Forelimb muscle (tissue), 1 donor: ENCODE data around the gene SZT2. TPM values are rescaled to one million over a fixed set of nuclear protein-coding genes. Genes with fewer than 3 reads are reported as not detected.

Experiments
- DNase-seq: peaks from one replicate; pipeline ENCODE4 v3.0.0-alpha.2; 2013; ENCODE audit warnings: low read depth
- polyA plus RNA-seq: library from polyadenylated mRNA; unstranded; fragments of 120-200 nt; gene quantifications from one replicate; pipeline ENCODE4 v1.2.1, GENCODE V29; 2013; ENCODE audit not compliant: insufficient read length

SZT2 gene
- polyA plus RNA-seq, 1 donor: 14.5 TPM

DNA sequence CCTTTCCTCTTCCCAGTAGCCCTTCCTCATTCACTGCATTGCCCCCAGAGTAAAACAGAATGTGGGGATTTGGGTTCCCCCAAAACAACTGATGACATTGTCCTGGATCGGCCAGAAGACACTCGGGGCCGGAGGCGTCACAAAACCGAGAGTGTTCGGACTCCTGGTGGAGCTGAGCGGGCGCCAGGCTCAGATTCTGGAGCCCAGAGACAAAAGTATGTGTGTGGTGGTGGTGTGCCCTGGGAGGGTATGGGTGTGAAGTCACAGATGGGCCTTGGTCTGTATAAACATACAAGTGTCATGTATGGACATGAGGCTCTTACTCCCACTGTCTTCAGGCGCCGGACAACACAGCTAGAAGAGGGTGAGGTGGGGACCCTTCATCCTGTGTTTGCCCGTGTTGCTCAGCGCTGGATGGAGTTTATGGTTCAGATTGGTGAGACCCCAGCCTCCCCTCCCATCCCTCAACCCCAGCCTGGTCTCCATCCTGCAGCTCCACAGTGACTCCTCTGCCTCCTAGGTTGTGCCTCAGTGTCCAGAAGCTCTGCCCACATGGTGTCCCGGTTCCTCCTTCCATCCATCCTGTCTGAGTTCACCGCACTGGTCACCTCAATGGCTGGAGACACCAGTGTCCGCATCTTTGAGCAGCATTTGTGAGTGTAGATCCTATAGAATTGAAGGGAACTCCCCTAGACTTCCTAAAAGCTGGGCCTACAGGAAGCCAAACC lies 51.6 kb downstream of the SZT2 start:
- DNase-seq: no peak

GRCh38 chr1:43441894-43442637 lies 52.4 kb downstream of the SZT2 start:
- DNase-seq: no peak

DNA sequence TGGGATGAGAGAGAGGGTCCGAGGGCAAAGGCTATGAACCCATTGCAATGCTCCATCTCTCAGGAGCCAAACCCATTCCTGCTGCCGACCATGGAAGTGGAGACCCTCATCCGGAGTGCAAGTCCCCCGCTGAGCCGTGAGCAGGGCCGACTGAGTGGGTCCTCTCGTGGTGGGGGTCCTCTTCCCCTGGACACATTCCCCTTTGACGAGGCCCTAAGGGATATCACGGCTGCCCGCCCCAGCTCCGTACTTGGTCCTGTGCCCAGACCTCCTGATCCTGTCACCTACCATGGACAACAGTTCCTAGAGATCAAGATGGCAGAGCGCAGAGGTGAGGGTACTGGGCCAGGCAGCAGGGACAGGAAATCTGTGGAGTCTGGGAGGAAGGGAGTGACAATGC lies 53.1 kb downstream of the SZT2 start:
- no peak for DNase-seq

- no peak for DNase-seq
Measured at GRCh38 chr1:43443197-43443946, 53.7 kb downstream of the SZT2 start.

GRCh38 chr1:43444151-43444828 lies 54.6 kb downstream of the SZT2 start:
- no peak for DNase-seq

DNA sequence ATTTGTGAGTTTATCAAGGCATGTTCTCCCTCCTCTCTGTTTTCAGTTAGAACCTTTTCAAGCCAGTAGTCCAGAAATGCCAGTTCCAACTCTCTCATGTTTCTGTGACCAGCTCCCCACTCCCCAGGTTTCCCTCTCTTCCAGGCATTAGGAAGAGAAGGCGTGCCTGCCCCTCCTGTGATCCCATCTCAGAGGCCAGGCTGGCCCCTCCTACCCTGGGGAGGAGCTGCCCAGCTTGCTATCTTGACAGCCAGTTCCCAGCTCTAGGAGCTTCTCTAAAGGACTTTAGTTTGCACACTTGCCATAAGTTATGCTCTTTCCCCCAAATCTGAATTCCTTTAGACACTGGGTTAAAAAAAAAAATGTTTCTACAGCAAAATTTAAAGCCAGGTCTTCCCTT lies 55.1 kb downstream of the SZT2 start:
- no peak for DNase-seq

- no peak for DNase-seq
Measured at GRCh38 chr1:43445606-43446387, 56.1 kb downstream of the SZT2 start.

- DNase-seq: no peak
Measured at GRCh38 chr1:43446388-43446740, 56.7 kb downstream of the SZT2 start.

GRCh38 chr1:43446881-43447835 lies 57.5 kb downstream of the SZT2 start:
- DNase-seq: no peak

DNA sequence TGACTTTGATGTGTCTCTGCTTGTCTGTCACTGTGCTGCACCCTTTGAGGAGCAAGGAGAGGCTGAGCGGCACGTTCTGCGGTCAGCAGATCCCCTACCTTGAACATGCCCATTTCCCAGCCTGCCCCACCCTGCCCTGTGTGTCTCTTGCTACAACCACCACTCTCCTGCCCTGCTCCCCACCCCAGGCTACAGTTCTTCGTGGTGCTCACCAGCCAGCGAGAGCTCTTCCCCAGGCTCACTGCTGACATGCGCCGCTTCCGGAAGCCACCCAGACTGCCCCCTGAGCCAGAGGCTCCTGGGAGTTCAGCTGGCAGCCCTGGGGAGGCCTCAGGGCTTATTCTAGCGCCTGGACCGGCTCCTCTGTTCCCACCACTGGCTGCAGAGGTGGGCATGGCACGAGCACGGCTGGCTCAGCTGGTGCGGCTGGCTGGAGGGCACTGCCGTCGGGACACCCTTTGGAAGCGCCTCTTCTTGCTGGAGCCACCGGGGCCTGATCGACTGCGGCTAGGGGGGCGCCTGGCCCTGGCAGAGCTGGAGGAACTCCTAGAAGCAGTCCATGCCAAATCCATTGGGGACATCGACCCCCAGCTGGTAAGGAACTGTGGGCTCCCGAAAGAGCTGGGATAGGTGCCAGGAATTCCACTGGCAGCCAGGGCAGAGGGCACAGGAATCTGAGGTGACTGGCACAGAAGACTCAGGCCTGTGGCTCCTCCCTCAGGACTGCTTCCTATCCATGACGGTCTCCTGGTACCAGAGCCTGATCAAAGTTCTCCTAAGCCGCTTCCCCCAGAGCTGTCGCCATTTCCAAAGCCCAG lies 58.4 kb downstream of the SZT2 start:
- DNase-seq: no peak

DNA sequence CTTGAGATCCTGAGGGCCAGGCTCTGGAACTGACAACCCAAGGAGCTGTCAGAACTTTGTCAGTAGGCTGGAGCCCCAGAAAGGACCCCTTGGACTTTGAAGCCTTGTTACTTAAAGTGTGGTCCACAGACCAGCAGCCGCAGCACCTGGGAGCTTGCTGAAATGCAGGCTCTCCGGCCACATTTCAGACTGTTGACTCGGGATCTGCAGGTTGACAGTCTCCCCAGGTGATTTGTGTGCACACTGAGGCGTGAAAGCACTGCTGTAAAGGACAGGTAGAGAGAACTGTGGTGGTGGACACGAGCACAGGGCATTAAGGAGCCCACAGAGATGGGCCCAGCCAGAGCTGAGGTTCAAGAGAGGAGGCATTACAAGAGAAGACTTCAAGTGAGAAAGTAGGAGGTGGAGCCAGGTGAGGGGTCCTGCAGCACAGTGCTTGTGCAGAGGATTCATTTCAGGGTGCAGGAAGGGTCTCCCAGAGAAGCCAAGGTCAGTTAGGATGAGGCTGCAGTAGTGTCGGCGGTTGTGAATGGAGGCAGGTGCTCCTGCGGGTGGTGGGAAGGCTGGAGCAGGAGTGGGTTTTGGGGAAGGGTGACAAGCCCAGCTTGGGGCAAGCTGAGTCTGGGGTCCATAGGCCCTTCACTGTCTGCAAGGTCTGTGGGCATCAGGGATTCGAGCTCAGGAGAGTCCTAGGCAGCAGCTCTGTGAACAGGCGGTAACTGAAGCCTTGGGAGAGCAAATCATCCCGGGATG lies 59.4 kb downstream of the SZT2 start:
- no peak for DNase-seq

DNA sequence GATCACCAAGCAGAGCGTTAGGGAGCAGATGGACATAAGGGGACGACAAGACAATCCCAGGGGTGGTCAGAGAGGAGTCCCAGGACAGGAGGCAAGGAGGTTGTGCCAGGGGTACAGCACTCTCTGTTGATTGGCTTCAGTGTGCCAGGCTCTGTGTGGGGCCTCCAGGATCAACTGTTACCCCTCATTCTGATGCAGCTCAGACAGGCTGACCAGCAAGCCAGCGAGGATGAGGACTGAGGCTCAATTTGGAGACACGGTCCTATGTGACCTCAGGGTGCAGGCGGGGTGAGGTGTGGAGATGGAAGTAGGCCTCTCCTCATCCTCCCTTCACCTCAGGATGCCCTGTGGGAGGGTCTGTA lies 60.0 kb downstream of the SZT2 start:
- no peak for DNase-seq

DNA sequence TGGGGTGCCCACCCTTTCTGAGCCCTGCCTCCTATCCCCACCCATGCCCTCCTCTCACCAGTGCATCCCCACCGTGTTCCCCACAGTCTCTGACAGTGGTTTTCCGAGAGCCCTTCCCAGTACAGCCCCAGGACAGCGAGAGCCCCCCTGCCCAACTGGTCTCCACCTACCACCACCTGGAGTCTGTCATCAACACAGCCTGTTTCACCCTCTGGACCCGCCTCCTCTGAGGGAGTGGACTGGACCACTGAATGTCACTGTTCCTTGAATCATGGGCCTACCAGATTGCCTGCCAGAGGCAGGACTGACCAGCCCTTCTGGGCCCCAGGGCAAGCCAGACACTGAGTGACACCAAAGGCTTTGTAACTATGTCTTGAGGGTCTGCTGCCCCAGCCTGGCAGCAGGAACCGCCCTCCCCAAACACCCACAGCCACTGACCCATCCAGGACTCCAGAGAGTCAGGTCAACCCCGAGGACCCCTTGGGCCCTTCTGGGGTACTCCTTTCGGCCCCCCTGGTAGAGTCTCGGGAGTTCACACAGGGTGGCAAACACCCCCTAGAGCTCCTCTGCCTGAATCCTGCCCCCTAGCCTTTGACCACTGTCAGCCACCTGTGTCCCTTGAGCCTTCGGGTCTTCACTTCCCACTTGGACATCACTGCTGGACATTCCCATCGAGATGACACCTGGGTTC lies 60.7 kb downstream of the SZT2 start:
- no peak for DNase-seq

GRCh38 chr1:43451157-43451591 lies 61.5 kb downstream of the SZT2 start:
- no peak for DNase-seq

- DNase-seq: no peak
Measured at GRCh38 chr1:43451701-43452532, 62.2 kb downstream of the SZT2 start.

- no peak for DNase-seq
Measured at GRCh38 chr1:43452789-43453441, 63.2 kb downstream of the SZT2 start.
